PC-9 (cell line): ENCODE data around the gene CSGALNACT2. TPM values are rescaled to one million over a fixed set of nuclear protein-coding genes. Genes with fewer than 3 reads are reported as not detected.
"Not testable (repeated sequence)": the region's sequence is repeated elsewhere in the genome, so short reads cannot be mapped to it uniquely, and the experiment has no call there.

ENCODE experiments used
- BruUV-seq: library from RNA; stranded (reverse); fragments of 400-500 nt; replicated peaks from 2 replicates; lab custom pipeline; 2021; lab: Mats Ljungman, UMichigan
- CTCF ChIA-PET: fragments of 300-600 bp; sonication (Branson Sonifier 250); formaldehyde crosslinking; loops from one replicate; lab custom pipeline; 2022; ENCODE audit warnings: antibody characterized with exemption; lab: Charles Lee
- POLR2A ChIA-PET: fragments of 300-600 bp; sonication (Branson Sonifier 250); formaldehyde crosslinking; loops from one replicate; lab custom pipeline; 2022; ENCODE audit warnings: antibody characterized with exemption; ENCODE audit not compliant: unreplicated experiment; lab: Charles Lee
- DNase-seq, 2 experiments: peaks; one replicate each; pipeline versions ENCODE4 v3.0.0 to v3.0.0-alpha.2; 2015 to 2022; ENCODE audit warnings: mixed read lengths in 1 of 2
- H2AFZ ChIP-seq: fragments of 200-600 bp; sonication (generic); 2 replicates; pipeline ENCODE4 v1.8.1; 2017; ENCODE audit warnings: antibody characterized with exemption
- H3F3A ChIP-seq: fragments of 200-600 bp; sonication (generic); 2 replicates; pipeline ENCODE4 v1.8.1; 2017; ENCODE audit warnings: antibody characterized with exemption, mild to moderate bottlenecking, low read depth; ENCODE audit not compliant: insufficient read depth
- H3K27ac ChIP-seq: fragments of 200-600 bp; sonication (generic); 2 replicates; pipeline ENCODE4 v1.6.1; 2016; ENCODE audit warnings: mixed run types
- H3K27me3 ChIP-seq: fragments of 200-600 bp; sonication (generic); 2 replicates; pipeline ENCODE4 v1.6.1; 2016; ENCODE audit warnings: low read depth, mixed run types; ENCODE audit not compliant: insufficient read depth
- H3K36me3 ChIP-seq: fragments of 200-600 bp; sonication (generic); 2 replicates; pipeline ENCODE4 v1.6.1; 2016; ENCODE audit warnings: low read depth, mixed run types
- H3K4me1 ChIP-seq: fragments of 200-600 bp; sonication (generic); replicated peaks from 2 replicates; pipeline ENCODE4 v1.6.1; 2016; ENCODE audit warnings: mixed run types; ENCODE audit not compliant: insufficient read depth
- H3K4me2 ChIP-seq: fragments of 200-600 bp; sonication (generic); 2 replicates; pipeline ENCODE4 v1.6.1; 2017; ENCODE audit warnings: mixed run types
- H3K4me3 ChIP-seq: fragments of 200-600 bp; sonication (generic); 2 replicates; pipeline ENCODE4 v1.6.1; 2016; ENCODE audit warnings: mixed run types
- H3K79me2 ChIP-seq: fragments of 200-600 bp; sonication (generic); 2 replicates; pipeline ENCODE4 v1.6.1; 2017; ENCODE audit warnings: low read depth, mixed run types
- H3K9me2 ChIP-seq: fragments of 200-600 bp; sonication (generic); 2 replicates; pipeline ENCODE4 v1.8.1; 2017; ENCODE audit warnings: mild to moderate bottlenecking; ENCODE audit not compliant: insufficient read depth
- H3K9me3 ChIP-seq: fragments of 200-600 bp; sonication (generic); 2 replicates; pipeline ENCODE4 v1.8.1; 2016; ENCODE audit warnings: low read depth; ENCODE audit not compliant: insufficient read depth
- H4K20me1 ChIP-seq: fragments of 200-600 bp; sonication (generic); 2 replicates; pipeline ENCODE4 v1.8.1; 2017; ENCODE audit not compliant: insufficient read depth
- EZH2 ChIP-seq: fragments of 200-600 bp; sonication (generic); IDR thresholded peaks from 2 replicates; pipeline ENCODE4 v1.8.0; 2017; ENCODE audit warnings: antibody characterized with exemption, low read depth
- intact Hi-C: fragments of 100-400 bp; cut with micrococcal nuclease; formaldehyde crosslinking; loops from one replicate; pipeline ENCODE4 v1.10.0; 2022; ENCODE audit not compliant: unreplicated experiment
- total RNA-seq: library from RNA; stranded (reverse); gene quantifications from 2 replicates; pipeline ENCODE4 v1.2.3, GENCODE V29; 2021
- TF ChIP-seq, protein P1 (sequence below): fragments of 200-600 bp; sonication (generic); conservative IDR thresholded peaks from 2 replicates; pipeline ENCODE4 v1.6.1; 2017; ENCODE audit warnings: mixed run types, antibody characterized with exemption, mild to moderate bottlenecking, moderate library complexity

CSGALNACT2 gene
- total RNA-seq, 1 experiment from 2014 or later, result 7.2 TPM

DNA sequence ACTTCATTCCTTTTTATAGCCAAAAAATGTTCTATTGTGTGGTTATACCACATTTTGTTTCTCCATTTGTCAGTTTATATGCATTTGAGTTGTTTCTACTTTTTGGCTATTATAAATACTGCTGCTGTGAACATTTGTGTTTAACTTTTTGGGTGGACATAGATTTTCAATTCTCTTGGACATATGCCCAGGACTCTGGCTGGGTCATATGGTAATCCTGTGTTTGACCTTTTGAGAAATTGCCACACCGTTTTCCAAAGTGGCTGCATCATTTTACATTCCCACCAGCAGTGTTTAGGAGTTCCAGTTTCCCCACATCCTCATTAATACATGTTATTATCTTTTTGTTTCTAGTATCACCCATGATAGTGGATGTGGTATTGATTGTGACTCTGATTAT is 39.4 kb downstream of the CSGALNACT2 start:
- ChIA-PET POLR2A (no interaction called here), CTCF (no interaction called here)
- no peak for TF ChIP-seq EZH2
- TF ChIP-seq, protein P1, sequence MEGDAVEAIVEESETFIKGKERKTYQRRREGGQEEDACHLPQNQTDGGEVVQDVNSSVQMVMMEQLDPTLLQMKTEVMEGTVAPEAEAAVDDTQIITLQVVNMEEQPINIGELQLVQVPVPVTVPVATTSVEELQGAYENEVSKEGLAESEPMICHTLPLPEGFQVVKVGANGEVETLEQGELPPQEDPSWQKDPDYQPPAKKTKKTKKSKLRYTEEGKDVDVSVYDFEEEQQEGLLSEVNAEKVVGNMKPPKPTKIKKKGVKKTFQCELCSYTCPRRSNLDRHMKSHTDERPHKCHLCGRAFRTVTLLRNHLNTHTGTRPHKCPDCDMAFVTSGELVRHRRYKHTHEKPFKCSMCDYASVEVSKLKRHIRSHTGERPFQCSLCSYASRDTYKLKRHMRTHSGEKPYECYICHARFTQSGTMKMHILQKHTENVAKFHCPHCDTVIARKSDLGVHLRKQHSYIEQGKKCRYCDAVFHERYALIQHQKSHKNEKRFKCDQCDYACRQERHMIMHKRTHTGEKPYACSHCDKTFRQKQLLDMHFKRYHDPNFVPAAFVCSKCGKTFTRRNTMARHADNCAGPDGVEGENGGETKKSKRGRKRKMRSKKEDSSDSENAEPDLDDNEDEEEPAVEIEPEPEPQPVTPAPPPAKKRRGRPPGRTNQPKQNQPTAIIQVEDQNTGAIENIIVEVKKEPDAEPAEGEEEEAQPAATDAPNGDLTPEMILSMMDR, result no peak
- no peak overlapping the region for H2AFZ ChIP-seq
- no peaks in the 10 kb centered on the region for H3K9me2 ChIP-seq
- no peak overlapping the region for H3K4me2 ChIP-seq
- no peaks in the 10 kb centered on the region for H3F3A ChIP-seq
- no peaks in the 10 kb centered on the region for H3K9me3 ChIP-seq
- no peak for DNase-seq
- no peaks in the 10 kb centered on the region for H3K36me3 ChIP-seq
- H3K27me3 ChIP-seq, result no peaks in the 10 kb centered on the region
- no peaks in the 10 kb centered on the region for H4K20me1 ChIP-seq
- BruUV-seq, result no TSS peak
- no peak overlapping the region for H3K27ac ChIP-seq
- no peaks in the 10 kb centered on the region for H3K4me1 ChIP-seq
- intact Hi-C loops, result no loop called here
- no peaks in the 10 kb centered on the region for H3K79me2 ChIP-seq
- no peak overlapping the region for H3K4me3 ChIP-seq

DNA sequence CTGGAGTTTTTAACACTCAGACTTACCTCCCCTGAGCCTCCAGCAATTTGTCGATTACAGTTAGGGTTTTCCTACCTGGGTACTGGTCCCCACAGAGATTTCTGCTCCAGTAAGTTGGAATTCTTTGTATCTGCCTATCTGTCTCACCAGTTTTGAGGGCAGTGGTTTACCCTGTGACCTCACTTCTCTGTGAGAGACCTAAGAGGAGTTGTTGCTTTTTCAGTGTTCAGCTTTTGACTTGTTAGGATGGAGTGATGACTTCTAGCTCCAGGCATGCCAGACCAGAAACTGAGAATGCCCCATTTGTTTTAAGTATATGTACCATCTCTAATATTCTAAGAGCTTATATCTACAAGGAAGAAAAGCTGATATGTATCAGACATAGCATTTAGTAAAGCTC is 42.9 kb downstream of the CSGALNACT2 start:
- ChIA-PET POLR2A (no interaction called here), CTCF (no interaction called here)
- H4K20me1 ChIP-seq, result no peaks in the 10 kb centered on the region
- H2AFZ ChIP-seq, result no peak overlapping the region
- no TSS peak for BruUV-seq
- H3K9me2 ChIP-seq, result no peaks in the 10 kb centered on the region
- H3K4me1 ChIP-seq, result no peaks in the 10 kb centered on the region
- no peaks in the 10 kb centered on the region for H3K36me3 ChIP-seq
- no peak for DNase-seq
- intact Hi-C loops, result no loop called here
- no peak overlapping the region for H3K4me2 ChIP-seq
- no peaks in the 10 kb centered on the region for H3K79me2 ChIP-seq
- no peaks in the 10 kb centered on the region for H3F3A ChIP-seq
- no peak overlapping the region for H3K4me3 ChIP-seq
- H3K9me3 ChIP-seq, result no peaks in the 10 kb centered on the region
- H3K27ac ChIP-seq, result no peak overlapping the region
- TF ChIP-seq, protein P1, result no peak
- no peak for TF ChIP-seq EZH2
- H3K27me3 ChIP-seq, result no peaks in the 10 kb centered on the region

DNA sequence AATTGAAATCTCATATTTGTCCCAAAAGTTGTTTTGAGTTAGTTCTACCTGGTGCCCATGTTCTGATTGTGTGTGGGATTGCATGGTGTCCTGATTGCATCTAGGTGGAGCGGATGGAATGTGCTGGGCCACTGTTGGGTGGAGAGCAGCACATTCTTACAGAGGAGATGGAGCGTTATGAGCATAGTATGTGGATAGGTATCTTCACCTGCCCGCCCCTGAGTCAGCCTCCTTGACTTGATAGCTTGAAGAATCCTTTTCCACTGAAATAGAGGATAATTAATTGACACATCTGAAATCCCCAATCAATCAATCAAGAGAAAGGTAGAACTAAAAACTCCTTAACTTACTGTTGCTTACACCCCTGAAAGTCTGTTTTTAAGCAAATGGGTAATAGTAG is 45.5 kb downstream of the CSGALNACT2 start:
- H3K27ac ChIP-seq, DNase-seq, intact Hi-C loops, H3K27me3 ChIP-seq, H3K4me2 ChIP-seq, H3K79me2 ChIP-seq, H3K4me3 ChIP-seq, H3K9me2 ChIP-seq, POLR2A ChIA-PET, H3K4me1 ChIP-seq, H3K9me3 ChIP-seq, BruUV-seq, CTCF ChIA-PET, H3K36me3 ChIP-seq, H4K20me1 ChIP-seq, H2AFZ ChIP-seq, H3F3A ChIP-seq: not testable (repeated sequence)

DNA sequence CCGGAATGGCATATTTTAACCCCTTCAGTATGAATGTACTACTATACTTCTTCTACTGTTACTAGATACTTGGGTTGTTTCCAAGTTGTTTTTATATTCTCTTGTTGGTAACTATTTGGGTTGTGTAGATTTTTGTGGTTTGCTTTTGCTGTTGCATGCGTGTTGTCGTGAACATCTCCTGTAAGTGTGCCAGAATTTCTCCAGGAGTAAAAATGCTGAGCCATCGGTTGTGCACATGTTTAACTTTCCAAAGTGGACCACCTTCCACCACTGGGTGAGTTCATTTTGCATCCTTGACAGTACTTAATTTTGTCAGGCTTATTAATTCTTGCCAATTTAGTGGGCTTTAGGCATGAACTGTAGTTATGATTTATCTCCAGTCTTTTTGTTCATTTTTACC is 47.9 kb downstream of the CSGALNACT2 start:
- H3F3A ChIP-seq, result no peaks in the 10 kb centered on the region
- TF ChIP-seq, protein P1, result no peak
- intact Hi-C loops, result no loop called here
- CTCF ChIA-PET, result no interaction called here
- H3K9me3 ChIP-seq, result no peaks in the 10 kb centered on the region
- no peak overlapping the region for H3K27ac ChIP-seq
- H3K27me3 ChIP-seq, result no peaks in the 10 kb centered on the region
- no peak for DNase-seq
- no TSS peak for BruUV-seq
- no peak overlapping the region for H3K4me3 ChIP-seq
- no peaks in the 10 kb centered on the region for H3K4me1 ChIP-seq
- no peak overlapping the region for H2AFZ ChIP-seq
- no peak overlapping the region for H3K4me2 ChIP-seq
- H4K20me1 ChIP-seq, result peaks cover 2% of the 10 kb centered on the region; the same call in 1 of the 2 replicates
- H3K79me2 ChIP-seq, result no peaks in the 10 kb centered on the region
- no peaks in the 10 kb centered on the region for H3K36me3 ChIP-seq
- no peaks in the 10 kb centered on the region for H3K9me2 ChIP-seq
- POLR2A ChIA-PET, result no interaction called here
